Psoas muscle (tissue), 8 donors: Measurements from ENCODE around the gene DET1. TPM values are rescaled to one million over a fixed set of nuclear protein-coding genes. Genes with fewer than 3 reads are reported as not detected.
"Not testable (repeated sequence)": the region's sequence is repeated elsewhere in the genome, so short reads cannot be mapped to it uniquely, and the experiment has no call there.

Experiments
- ATAC-seq, 4 donors: fragments of 200-7000 bp; cut with Tn5 transposase; one replicate each; pipeline ENCODE4 v1.9.1; 2020; ENCODE audit warnings: moderate library complexity in 3 of 4, mild to moderate bottlenecking in 2 of 4
- DNase-seq, 2 donors: peaks; one replicate each; pipeline ENCODE4 v3.0.0-alpha.2; 2020
- H3K27ac ChIP-seq: fragments of 200-600 bp; one replicate; pipeline ENCODE4 v1.8.0; 2022
- H3K27me3 ChIP-seq, 3 donors: fragments of 200-600 bp in 1 of 3; one replicate each; pipeline versions ENCODE4 v1.6.1 to v1.8.0; 2013 to 2022; ENCODE audit warnings: low read length in 2 of 3, mild to moderate bottlenecking in 2 of 3, moderate library complexity in 1 of 3; ENCODE audit not compliant: insufficient read depth in 3 of 3
- H3K36me3 ChIP-seq, 2 donors: fragments of 200-600 bp in 1 of 2; one replicate each; pipeline versions ENCODE4 v1.6.1 to v1.8.0; 2013 to 2022; ENCODE audit warnings: low read depth in 1 of 2, mild to moderate bottlenecking in 1 of 2, moderate library complexity in 1 of 2; ENCODE audit not compliant: insufficient read depth in 1 of 2
- H3K4me1 ChIP-seq: fragments of 200-600 bp; one replicate; pipeline ENCODE4 v1.8.0; 2022
- H3K4me3 ChIP-seq: fragments of 200-600 bp; one replicate; pipeline ENCODE4 v1.8.0; 2022; ENCODE audit warnings: mild to moderate bottlenecking
- H3K9me3 ChIP-seq: fragments of 200-600 bp; one replicate; pipeline ENCODE4 v1.8.0; 2022
- CTCF ChIP-seq: fragments of 200-600 bp; IDR thresholded peaks from one replicate; pipeline ENCODE4 v1.8.0; 2022; ENCODE audit warnings: antibody characterized with exemption
- WGBS, 3 donors: extraction: QIAGEN DNeasy Blood & Tissue Kit; methylation state at CpG; one replicate each; pipeline versions ENCODE4 v1.1.6 to v1.1.7; 2013; 5-methylcytosine and 5-hydroxymethylcytosine counted together
- intact Hi-C, 2 donors: fragments of 100-400 bp; cut with DNase I; formaldehyde crosslinking; loops; one replicate each; pipeline versions ENCODE4 v1.11.0 to v1.14.2; 2022
- polyA plus RNA-seq, 3 donors: library from polyadenylated mRNA; stranded (reverse); fragments of 200-250 nt; gene quantifications; one replicate each; pipeline ENCODE4 v1.2.3, GENCODE V29; 2013
- total RNA-seq, 4 donors: library from RNA; stranded (reverse); fragmentation: NEBNext Ultra II Directional in 2 of 4; extraction: Animal tissue kit (Norgen Biotek cat#: 25700) in 2 of 4; gene quantifications; one replicate each; pipeline versions ENCODE4 v1.2.1 to v1.2.4, GENCODE V29; 2021 to 2023
- donor health status: healthy with polysubstance abuse.
- donor health status: DM: no; HTN: no; CAD: no; lungs with moderate emphysema.
- donor health status: Bipolar disorder and iron deficiency.
- donor health status: healthy.
- donor health status: DM: yes; HTN: yes; CAD: no.
- donor health status: DM: no; HTN: no; CAD: no.
- donor health status: DM: no; HTN: no; CAD: no.
- donor health status: DM: yes; HTN: yes; CAD: no.

Gene DET1
- total and polyA plus RNA-seq, 7 donors, result 3.9 to 13.3 (median 7.0) TPM

GRCh38 chr15:88545578-88546247 lies 768 bp downstream of the DET1 start:
- intact Hi-C loops, DNase-seq, H3K4me1 ChIP-seq, H3K36me3 ChIP-seq, H3K27me3 ChIP-seq, H3K9me3 ChIP-seq, ATAC-seq: not testable (repeated sequence)
- Histone ChIP-seq H3K27ac (peak overlapping the region; percentile 81), H3K4me3 (peak overlapping the region; percentile 77)
- 3 to 4% (median 3%) methylated on average over 7 of the region's 8 CpGs for WGBS, 3 donors

GRCh38 chr15:88543065-88543776 lies 3.3 kb downstream of the DET1 start:
- intact Hi-C loops, result no loop called here
- TF ChIP-seq CTCF, result no peak

GRCh38 chr15:88542342-88542733 lies 4.1 kb downstream of the DET1 start:
- Histone ChIP-seq H3K4me3 (no peak overlapping the region), H3K4me1 (peaks cover 4% of the 10 kb centered on the region), H3K27me3 (no peaks in the 10 kb centered on the region), H3K9me3 (no peaks in the 10 kb centered on the region), H3K36me3 (peaks cover 0 to 3% of the 10 kb centered on the region in 2 donors), H3K27ac (no peak overlapping the region)
- DNase-seq, result no peak
- intact Hi-C loops, result no loop called here
- ATAC-seq, result peak in 1 of 4 donors; percentile 57
- 48 to 75% (median 55%) methylated on average over 8 of the region's 8 CpGs for WGBS, 3 donors
- TF ChIP-seq CTCF, result no peak

More at GRCh38 chr15:88543065-88543776, 3.3 kb downstream of the DET1 start:
- no peak overlapping the region for H3K4me3 ChIP-seq
- WGBS, 3 donors, result 57 to 75% (median 59%) methylated on average over 13 of the region's 13 CpGs
- no peaks in the 10 kb centered on the region for H3K9me3 ChIP-seq
- ATAC-seq (no peak), DNase-seq (no peak)
- H3K27me3 ChIP-seq, result no peaks in the 10 kb centered on the region
- peaks cover 0 to 3% of the 10 kb centered on the region in 2 donors for H3K36me3 ChIP-seq
- peaks cover 4% of the 10 kb centered on the region for H3K4me1 ChIP-seq
- no peak overlapping the region for H3K27ac ChIP-seq

- Histone ChIP-seq H3K27me3 (no peaks in the 10 kb centered on the region), H3K9me3 (no peaks in the 10 kb centered on the region), H3K4me3 (no peak overlapping the region), H3K4me1 (peaks cover 4% of the 10 kb centered on the region), H3K27ac (no peak overlapping the region), H3K36me3 (peaks cover 0 to 3% of the 10 kb centered on the region in 2 donors)
- intact Hi-C loops, result no loop called here
- no peak for TF ChIP-seq CTCF
- 82 to 91% (median 82%) methylated on average over 16 of the region's 16 CpGs for WGBS, 3 donors
- DNase-seq (no peak), ATAC-seq (no peak)
Observed at GRCh38 chr15:88541709-88542341, 4.7 kb downstream of the DET1 start.

GRCh38 chr15:88541111-88541510 lies 5.4 kb downstream of the DET1 start:
- H3K4me1 ChIP-seq, H3K4me3 ChIP-seq, H3K27me3 ChIP-seq, ATAC-seq, intact Hi-C loops, H3K9me3 ChIP-seq, DNase-seq, H3K27ac ChIP-seq, H3K36me3 ChIP-seq: not testable (repeated sequence)
- WGBS, 3 donors, result 85 to 95% (median 93%) methylated on average over 5 to 6 of the region's 9 CpGs

- intact Hi-C loops, H3K27ac ChIP-seq, H3K4me1 ChIP-seq, DNase-seq, ATAC-seq, H3K36me3 ChIP-seq, H3K4me3 ChIP-seq, H3K9me3 ChIP-seq, H3K27me3 ChIP-seq: not testable (repeated sequence)
- WGBS, 3 donors, result 50 to 56% methylated on average over 1 to 2 of the region's 2 CpGs; no CpG with 5 or more reads in 1 of the 3 donors
Observed at GRCh38 chr15:88540350-88540749, 6.1 kb downstream of the DET1 start.
